Thyroid gland (tissue), 4 donors: ENCODE measurements around the gene TMEM132D.

Source experiments
- POLR2A ChIP-seq, 2 donors: fragments of 450-650 bp; IDR thresholded peaks; one replicate each; pipeline ENCODE4 v1.6.1; 2017; ENCODE audit warnings: antibody characterized with exemption in 2 of 2, mild to moderate bottlenecking in 2 of 2, moderate library complexity in 1 of 2
- TF ChIP-seq, protein P1 (sequence below), 6 experiments: fragments of 200-600 bp in 3 of 6; fragments of 450-650 bp in 3 of 6; sonication (generic) in 3 of 6; IDR thresholded peaks; one replicate each; pipeline ENCODE4 v1.5.1; 2016 to 2019; ENCODE audit warnings: antibody characterized with exemption in 6 of 6, mild to moderate bottlenecking in 2 of 6, inconsistent platforms in 1 of 6, moderate library complexity in 1 of 6

DNA sequence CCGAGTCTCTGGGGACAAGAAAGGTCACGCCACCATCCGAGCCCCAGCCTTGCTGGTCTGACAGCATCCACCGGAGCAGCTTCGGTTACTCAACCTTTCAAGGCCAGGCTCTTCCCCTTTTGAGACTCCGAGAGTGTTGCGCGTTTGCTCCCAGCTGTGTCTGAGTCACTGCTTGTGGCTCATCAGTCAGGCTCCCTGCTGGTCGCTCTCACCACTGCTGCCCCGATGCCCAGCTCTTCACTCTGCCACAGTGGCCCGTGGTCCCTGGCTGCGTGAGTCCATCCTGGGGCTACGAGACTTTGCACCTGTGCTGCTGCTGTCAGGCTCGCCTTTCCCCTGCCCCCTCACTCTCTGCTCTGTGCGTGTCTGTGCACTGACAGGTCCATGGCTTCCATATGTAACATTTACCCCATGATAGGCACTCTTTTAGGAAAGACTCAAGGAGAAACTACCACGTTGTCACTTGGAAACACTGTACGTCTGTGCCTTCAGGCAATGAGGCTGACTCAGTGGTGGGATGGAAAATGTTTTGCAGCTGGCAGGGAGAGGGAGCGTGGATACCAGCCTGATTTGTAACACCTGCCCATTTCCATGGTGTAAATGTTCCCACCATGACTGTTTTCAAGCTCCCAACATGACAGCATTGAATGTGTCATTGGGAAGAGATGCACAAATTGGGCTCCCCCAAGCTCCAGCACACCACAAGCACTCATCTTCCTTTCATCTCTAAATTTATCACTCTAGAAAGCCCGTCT lies 350.7 kb downstream of the TMEM132D start:
- no peak for TF ChIP-seq POLR2A (IDR thresholded peaks at IDR 0.05)
- TF ChIP-seq, protein P1, sequence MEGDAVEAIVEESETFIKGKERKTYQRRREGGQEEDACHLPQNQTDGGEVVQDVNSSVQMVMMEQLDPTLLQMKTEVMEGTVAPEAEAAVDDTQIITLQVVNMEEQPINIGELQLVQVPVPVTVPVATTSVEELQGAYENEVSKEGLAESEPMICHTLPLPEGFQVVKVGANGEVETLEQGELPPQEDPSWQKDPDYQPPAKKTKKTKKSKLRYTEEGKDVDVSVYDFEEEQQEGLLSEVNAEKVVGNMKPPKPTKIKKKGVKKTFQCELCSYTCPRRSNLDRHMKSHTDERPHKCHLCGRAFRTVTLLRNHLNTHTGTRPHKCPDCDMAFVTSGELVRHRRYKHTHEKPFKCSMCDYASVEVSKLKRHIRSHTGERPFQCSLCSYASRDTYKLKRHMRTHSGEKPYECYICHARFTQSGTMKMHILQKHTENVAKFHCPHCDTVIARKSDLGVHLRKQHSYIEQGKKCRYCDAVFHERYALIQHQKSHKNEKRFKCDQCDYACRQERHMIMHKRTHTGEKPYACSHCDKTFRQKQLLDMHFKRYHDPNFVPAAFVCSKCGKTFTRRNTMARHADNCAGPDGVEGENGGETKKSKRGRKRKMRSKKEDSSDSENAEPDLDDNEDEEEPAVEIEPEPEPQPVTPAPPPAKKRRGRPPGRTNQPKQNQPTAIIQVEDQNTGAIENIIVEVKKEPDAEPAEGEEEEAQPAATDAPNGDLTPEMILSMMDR (IDR thresholded peaks at IDR 0.05): no peak
